ENCODE measurements around the gene FHIT.
"Not testable (repeated sequence)": the region's sequence is repeated elsewhere in the genome, so short reads cannot be mapped to it uniquely, and the experiment has no call there.

FHIT gene

GRCh38 chr3:61224823-61225222, 26.4 kb downstream of the FHIT start:
- no peak for DNase-seq

GRCh38 chr3:61223451-61223850, 27.8 kb downstream of the FHIT start:
- DNase-seq, result no peak

GRCh38 chr3:61222467-61222866, 28.8 kb downstream of the FHIT start:
- no peak for DNase-seq

GRCh38 chr3:61221759-61222362, 29.4 kb downstream of the FHIT start:
- DNase-seq, result no peak

GRCh38 chr3:61218504-61218903, 32.7 kb downstream of the FHIT start:
- no peak for DNase-seq

GRCh38 chr3:61216171-61216570, 35.1 kb downstream of the FHIT start:
- DNase-seq, result not testable (repeated sequence)

- no peak for DNase-seq
These were observed 49.2 kb downstream of the FHIT start for GRCh38 chr3:61202086-61202485.

- DNase-seq, result no peak
These were observed 50.2 kb downstream of the FHIT start for GRCh38 chr3:61201071-61201470.

- no peak for DNase-seq
These were observed 51.0 kb downstream of the FHIT start for GRCh38 chr3:61200270-61200669.

- no peak for DNase-seq
These were observed 51.4 kb downstream of the FHIT start for GRCh38 chr3:61199843-61200242.

- no peak for DNase-seq
These were observed 56.2 kb downstream of the FHIT start for GRCh38 chr3:61194892-61195538.

- no peak for DNase-seq
These were observed 59.0 kb downstream of the FHIT start for GRCh38 chr3:61192222-61192621.

- not testable (repeated sequence) for DNase-seq
These were observed 61.0 kb downstream of the FHIT start for GRCh38 chr3:61190205-61190604.

GRCh38 chr3:61186030-61186429, 65.2 kb downstream of the FHIT start:
- no peak for DNase-seq

- no peak for DNase-seq
These were observed 66.3 kb downstream of the FHIT start for GRCh38 chr3:61184956-61185355.

- no peak for DNase-seq
These were observed 68.6 kb downstream of the FHIT start for GRCh38 chr3:61182662-61183061.

- DNase-seq, result no peak
These were observed 69.4 kb downstream of the FHIT start for GRCh38 chr3:61181874-61182273.

GRCh38 chr3:61180206-61180605, 71.0 kb downstream of the FHIT start:
- no peak for DNase-seq

GRCh38 chr3:61178167-61178566, 73.1 kb downstream of the FHIT start:
- no peak for DNase-seq

GRCh38 chr3:61177450-61177849, 73.8 kb downstream of the FHIT start:
- DNase-seq, result no peak

- DNase-seq, result no peak
These were observed 77.6 kb downstream of the FHIT start for GRCh38 chr3:61173676-61174075.

- no peak for DNase-seq
These were observed 78.6 kb downstream of the FHIT start for GRCh38 chr3:61172684-61173083.

GRCh38 chr3:61172203-61172602, 79.0 kb downstream of the FHIT start:
- no peak for DNase-seq

GRCh38 chr3:61169621-61170251, 81.5 kb downstream of the FHIT start:
- DNase-seq, result no peak

GRCh38 chr3:61168286-61168685, 83.0 kb downstream of the FHIT start:
- DNase-seq, result no peak
